ENCODE measurements around the gene CFAP99. TPM values are rescaled to one million over a fixed set of nuclear protein-coding genes. Genes with fewer than 3 reads are reported as not detected.

CFAP99 gene
- polyA plus RNA-seq, 1 experiment, result not detected

- no peak for DNase-seq (ENCODE audit: low read depth)
- ChIA-PET CTCF (no interaction called here), POLR2A (no interaction called here)
- no peak for TF ChIP-seq CTCF (IDR thresholded peaks at IDR 0.05; ENCODE audit: insufficient read depth, low read depth, low read length)
- Histone ChIP-seq H3K4me3 (ENCODE audit: low read depth, low read length) (no peak overlapping the region), H3K36me3 (ENCODE audit: control insufficient read depth, insufficient read depth, low read length) (no peaks in the 10 kb centered on the region), H3K27me3 (ENCODE audit: control insufficient read depth, insufficient read depth, low read length) (peaks cover 37% of the 10 kb centered on the region)
Measured at GRCh38 chr4:2419814-2420213, 1.1 kb downstream of the CFAP99 start.

GRCh38 chr4:2421928-2422327 is 3.2 kb downstream of the CFAP99 start:
- peaks cover 26% of the 10 kb centered on the region for H3K27me3 ChIP-seq (ENCODE audit: control insufficient read depth, insufficient read depth, low read length)
- CTCF ChIA-PET, result interaction anchor here (0.6 to 1.6 kb wide), 2 partner anchors 20 to 674 kb away, joined by 3 to 4 read pairs; no protein-coding TSS in a partner anchor
- no peaks in the 10 kb centered on the region for H3K36me3 ChIP-seq (ENCODE audit: control insufficient read depth, insufficient read depth, low read length)
- DNase-seq (ENCODE audit: low read depth), result no peak
- POLR2A ChIA-PET, result no interaction called here
- TF ChIP-seq CTCF (IDR thresholded peaks at IDR 0.05; ENCODE audit: insufficient read depth, low read depth, low read length), result no peak
- no peak overlapping the region for H3K4me3 ChIP-seq (ENCODE audit: low read depth, low read length)

- ChIA-PET CTCF (interaction anchor here (1.4 kb wide), 1 partner anchor 14 kb away, joined by 4 read pairs; no protein-coding TSS in a partner anchor), POLR2A (no interaction called here)
- no peak for TF ChIP-seq CTCF (IDR thresholded peaks at IDR 0.05; ENCODE audit: insufficient read depth, low read depth, low read length)
- H3K27me3 ChIP-seq (ENCODE audit: control insufficient read depth, insufficient read depth, low read length), result peaks cover 24% of the 10 kb centered on the region
- no peaks in the 10 kb centered on the region for H3K36me3 ChIP-seq (ENCODE audit: control insufficient read depth, insufficient read depth, low read length)
- H3K4me3 ChIP-seq (ENCODE audit: low read depth, low read length), result no peak overlapping the region
- DNase-seq (ENCODE audit: low read depth), result no peak
Measured at GRCh38 chr4:2423066-2423465, 4.3 kb downstream of the CFAP99 start.

GRCh38 chr4:2423695-2424094 is 4.9 kb downstream of the CFAP99 start:
- H3K4me3 ChIP-seq (ENCODE audit: low read depth, low read length), result no peak overlapping the region
- DNase-seq (ENCODE audit: low read depth), result no peak
- TF ChIP-seq CTCF (IDR thresholded peaks at IDR 0.05; ENCODE audit: insufficient read depth, low read depth, low read length), result no peak
- POLR2A ChIA-PET, result no interaction called here
- CTCF ChIA-PET, result interaction anchor here (1.4 kb wide), 1 partner anchor 13 kb away, joined by 4 read pairs; no protein-coding TSS in a partner anchor
- no peaks in the 10 kb centered on the region for H3K36me3 ChIP-seq (ENCODE audit: control insufficient read depth, insufficient read depth, low read length)
- peaks cover 24% of the 10 kb centered on the region for H3K27me3 ChIP-seq (ENCODE audit: control insufficient read depth, insufficient read depth, low read length)

GRCh38 chr4:2424581-2424980 is 5.8 kb downstream of the CFAP99 start:
- TF ChIP-seq CTCF (IDR thresholded peaks at IDR 0.05; ENCODE audit: insufficient read depth, low read depth, low read length), result no peak
- Histone ChIP-seq H3K4me3 (ENCODE audit: low read depth, low read length) (no peak overlapping the region), H3K36me3 (ENCODE audit: control insufficient read depth, insufficient read depth, low read length) (no peaks in the 10 kb centered on the region), H3K27me3 (ENCODE audit: control insufficient read depth, insufficient read depth, low read length) (peaks cover 19% of the 10 kb centered on the region)
- POLR2A ChIA-PET, result no interaction called here
- CTCF ChIA-PET, result interaction anchor here (0.9 to 1.0 kb wide), 2 partner anchors 12 to 204 kb away, joined by 3 to 4 read pairs; no protein-coding TSS in a partner anchor
- DNase-seq (ENCODE audit: low read depth), result no peak
